GM18505 (cell line): ENCODE measurements around the gene RPS6KA3.

ENCODE experiments used
- ATAC-seq: cut with Tn5 transposase; IDR thresholded peaks from one replicate; pipeline ENCODE4 v1.9.1; 2021; ENCODE audit not compliant: unreplicated experiment
- POLR2A ChIP-seq: IDR thresholded peaks from 4 replicates; pipeline ENCODE4 v1.6.1; 2011; ENCODE audit warnings: borderline replicate concordance; ENCODE audit not compliant: insufficient read depth, insufficient read length; ENCODE audit errors: extremely low read depth

The RPS6KA3 gene

DNA sequence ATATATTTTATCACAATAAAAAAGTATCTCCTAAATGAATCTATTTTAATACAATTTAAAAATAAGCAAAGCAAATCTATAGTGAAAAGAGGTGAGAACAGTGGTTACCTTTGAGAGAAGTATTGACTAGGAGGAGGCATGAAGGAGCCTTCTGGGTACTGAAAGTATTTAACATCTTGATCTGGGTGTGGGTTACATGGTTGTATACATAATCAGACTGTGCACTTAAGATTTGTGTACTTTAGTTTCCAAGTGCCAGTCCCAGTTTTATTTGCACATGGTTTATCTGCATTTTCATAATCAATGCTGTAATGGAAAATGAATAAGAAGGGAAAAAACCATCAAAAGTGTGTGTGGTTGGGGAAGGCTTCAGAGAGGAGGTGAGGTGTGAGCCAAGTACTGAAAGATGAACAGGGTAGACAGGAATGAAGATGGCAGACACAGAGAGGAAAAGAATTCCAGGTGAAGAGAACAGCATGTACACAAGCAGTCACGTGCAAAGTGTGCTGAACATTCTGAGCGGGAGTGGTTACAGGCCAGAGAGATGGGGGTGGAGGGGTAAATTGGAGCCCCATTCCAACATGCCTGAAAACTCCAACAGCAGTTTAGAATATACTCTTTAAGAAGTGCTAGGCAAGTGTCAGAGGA is 164.7 kb downstream of the RPS6KA3 start:
- ATAC-seq, result no peak
- no peak for TF ChIP-seq POLR2A
